Gastroesophageal sphincter (tissue), 4 donors: ENCODE data around the gene CPB2. TPM values are rescaled to one million over a fixed set of nuclear protein-coding genes. Genes with fewer than 3 reads are reported as not detected.

Experiments
- ATAC-seq: fragments of 150-250 bp; one replicate; pipeline ENCODE4 v1.9.1; 2016; ENCODE audit warnings: mild to moderate bottlenecking, moderate library complexity
- H3K27ac ChIP-seq, 4 donors: fragments of 200-600 bp; sonication (generic) in 3 of 4; 1 replicate in 3 of 4; 2 replicates in 1 of 4; pipeline ENCODE4 v1.5.1; 2016 to 2019
- H3K27me3 ChIP-seq: fragments of 200-600 bp; sonication (generic); one replicate; pipeline ENCODE4 v1.5.1; 2019
- H3K36me3 ChIP-seq, 2 donors: fragments of 200-600 bp; sonication (generic); one replicate each; pipeline ENCODE4 v1.5.1; 2019; ENCODE audit warnings: control low read depth in 1 of 2
- H3K4me1 ChIP-seq, 3 donors: fragments of 200-600 bp; sonication (generic); 1 replicate in 2 of 3; 2 replicates in 1 of 3; pipeline ENCODE4 v1.5.1; 2016 to 2019; ENCODE audit warnings: control low read depth in 2 of 3
- H3K4me3 ChIP-seq, 2 donors: fragments of 200-600 bp; sonication (generic); one replicate each; pipeline ENCODE4 v1.5.1; 2019; ENCODE audit warnings: mild to moderate bottlenecking in 1 of 2, moderate library complexity in 1 of 2
- H3K9me3 ChIP-seq, 3 donors: fragments of 200-600 bp; sonication (generic); one replicate each; pipeline ENCODE4 v1.5.1; 2017 to 2019; ENCODE audit warnings: control low read depth in 2 of 3
- EP300 ChIP-seq: sonication (generic); formaldehyde crosslinking; IDR thresholded peaks from one replicate; pipeline ENCODE4 v1.6.1; 2017; ENCODE audit warnings: antibody characterized with exemption, mild to moderate bottlenecking
- POLR2A ChIP-seq, 2 donors: fragments of 450-650 bp; IDR thresholded peaks; one replicate each; pipeline ENCODE4 v1.6.1; 2017; ENCODE audit warnings: antibody characterized with exemption in 2 of 2, mild to moderate bottlenecking in 2 of 2, moderate library complexity in 1 of 2
- POLR2AphosphoS5 ChIP-seq: sonication (generic); formaldehyde crosslinking; IDR thresholded peaks from one replicate; pipeline ENCODE4 v1.6.1; 2017; ENCODE audit warnings: antibody characterized with exemption
- WGBS, 2 donors: methylation state at CpG; one replicate each; pipeline ENCODE4 v1.1.5; 2018; ENCODE audit warnings: low coverage in 1 of 2; 5-methylcytosine and 5-hydroxymethylcytosine counted together
- total RNA-seq, 4 donors: library from RNA; depleted of rRNA; stranded (reverse); fragments of >200 nt; gene quantifications; one replicate each; pipeline ENCODE4 v1.1.0, GENCODE V29; 2016
- TF ChIP-seq, protein P1 (sequence below), 4 experiments: fragments of 200-600 bp in 2 of 4; fragments of 450-650 bp in 2 of 4; sonication (generic) in 1 of 4; IDR thresholded peaks; one replicate each; pipeline ENCODE4 v1.5.1; 2017 to 2019; ENCODE audit warnings: antibody characterized with exemption in 4 of 4, mild to moderate bottlenecking in 2 of 4, moderate library complexity in 2 of 4

Gene CPB2
- total RNA-seq, 4 donors from 2014 or later: not detected

- peaks cover 0 to 11% (median 0%) of the 10 kb centered on the region in 3 donors for H3K4me1 ChIP-seq
- no peaks in the 10 kb centered on the region for H3K9me3 ChIP-seq
- TF ChIP-seq, protein P1, sequence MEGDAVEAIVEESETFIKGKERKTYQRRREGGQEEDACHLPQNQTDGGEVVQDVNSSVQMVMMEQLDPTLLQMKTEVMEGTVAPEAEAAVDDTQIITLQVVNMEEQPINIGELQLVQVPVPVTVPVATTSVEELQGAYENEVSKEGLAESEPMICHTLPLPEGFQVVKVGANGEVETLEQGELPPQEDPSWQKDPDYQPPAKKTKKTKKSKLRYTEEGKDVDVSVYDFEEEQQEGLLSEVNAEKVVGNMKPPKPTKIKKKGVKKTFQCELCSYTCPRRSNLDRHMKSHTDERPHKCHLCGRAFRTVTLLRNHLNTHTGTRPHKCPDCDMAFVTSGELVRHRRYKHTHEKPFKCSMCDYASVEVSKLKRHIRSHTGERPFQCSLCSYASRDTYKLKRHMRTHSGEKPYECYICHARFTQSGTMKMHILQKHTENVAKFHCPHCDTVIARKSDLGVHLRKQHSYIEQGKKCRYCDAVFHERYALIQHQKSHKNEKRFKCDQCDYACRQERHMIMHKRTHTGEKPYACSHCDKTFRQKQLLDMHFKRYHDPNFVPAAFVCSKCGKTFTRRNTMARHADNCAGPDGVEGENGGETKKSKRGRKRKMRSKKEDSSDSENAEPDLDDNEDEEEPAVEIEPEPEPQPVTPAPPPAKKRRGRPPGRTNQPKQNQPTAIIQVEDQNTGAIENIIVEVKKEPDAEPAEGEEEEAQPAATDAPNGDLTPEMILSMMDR (IDR thresholded peaks at IDR 0.05): no peak
- TF ChIP-seq POLR2AphosphoS5 (no peak), EP300 (no peak), POLR2A (IDR thresholded peaks at IDR 0.05) (no peak)
- ATAC-seq: no peak
- no peaks in the 10 kb centered on the region for H3K36me3 ChIP-seq
- no peak overlapping the region for H3K27ac ChIP-seq
- H3K4me3 ChIP-seq: no peak overlapping the region
- no peaks in the 10 kb centered on the region for H3K27me3 ChIP-seq
- 57 to 67% methylated on average over 5 of the region's 5 CpGs for WGBS, 2 donors
Measured at GRCh38 chr13:46057256-46058015, 47.4 kb downstream of the CPB2 start.

DNA sequence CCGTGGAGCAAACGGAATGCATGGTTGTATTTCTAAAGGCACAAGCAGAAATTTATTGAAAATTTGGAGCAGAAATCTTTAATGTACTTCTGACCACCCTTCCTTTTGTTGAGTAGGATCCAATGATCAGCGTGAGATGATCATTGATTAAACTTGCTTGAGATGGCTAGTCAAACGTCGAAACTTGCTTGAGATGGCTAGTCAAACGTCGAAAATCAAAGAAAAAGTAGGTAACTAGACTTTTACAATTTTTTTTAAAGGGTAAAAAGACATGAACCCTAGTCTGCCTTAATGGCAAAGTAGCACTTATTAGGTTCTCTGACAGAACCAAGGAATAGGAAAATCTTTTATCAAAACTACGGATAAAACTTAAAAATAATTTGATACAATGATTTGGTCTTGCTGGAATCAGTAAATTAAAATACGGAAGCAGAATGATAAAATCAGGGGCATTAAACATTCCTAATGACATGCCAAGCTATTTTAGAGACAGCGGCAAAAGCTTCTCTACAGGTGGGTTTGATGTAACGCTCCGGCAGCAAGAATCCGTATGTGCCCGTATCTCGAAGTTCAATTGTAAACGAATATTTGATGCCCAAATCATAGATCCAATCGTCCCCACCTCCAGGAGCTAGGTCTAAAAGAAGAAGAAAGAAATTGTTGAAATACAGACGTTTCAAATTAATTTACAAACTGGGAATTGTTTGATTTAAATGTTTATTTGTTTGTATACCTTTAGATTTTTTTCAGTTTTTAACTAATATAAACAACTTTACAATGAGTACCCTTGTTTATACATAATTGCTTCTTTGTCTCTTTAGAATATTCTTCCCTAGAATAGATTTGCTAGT is 51.4 kb downstream of the CPB2 start:
- peaks cover 5 to 41% (median 8%) of the 10 kb centered on the region in 3 donors for H3K4me1 ChIP-seq
- TF ChIP-seq POLR2AphosphoS5 (no peak), EP300 (no peak)
- TF ChIP-seq, protein P1 (IDR thresholded peaks at IDR 0.05): no peak
- no peaks in the 10 kb centered on the region for H3K36me3 ChIP-seq
- H3K27me3 ChIP-seq: no peaks in the 10 kb centered on the region
- no peak for ATAC-seq
- H3K9me3 ChIP-seq: no peaks in the 10 kb centered on the region
- H3K4me3 ChIP-seq: peak overlapping the region; percentile 67 to 87
- WGBS, 2 donors: 10 to 22% methylated on average over 18 of the region's 18 CpGs
- H3K27ac ChIP-seq: peak overlapping the region in 3 of 4 donors; percentile 92 to 94 (median 93)

DNA sequence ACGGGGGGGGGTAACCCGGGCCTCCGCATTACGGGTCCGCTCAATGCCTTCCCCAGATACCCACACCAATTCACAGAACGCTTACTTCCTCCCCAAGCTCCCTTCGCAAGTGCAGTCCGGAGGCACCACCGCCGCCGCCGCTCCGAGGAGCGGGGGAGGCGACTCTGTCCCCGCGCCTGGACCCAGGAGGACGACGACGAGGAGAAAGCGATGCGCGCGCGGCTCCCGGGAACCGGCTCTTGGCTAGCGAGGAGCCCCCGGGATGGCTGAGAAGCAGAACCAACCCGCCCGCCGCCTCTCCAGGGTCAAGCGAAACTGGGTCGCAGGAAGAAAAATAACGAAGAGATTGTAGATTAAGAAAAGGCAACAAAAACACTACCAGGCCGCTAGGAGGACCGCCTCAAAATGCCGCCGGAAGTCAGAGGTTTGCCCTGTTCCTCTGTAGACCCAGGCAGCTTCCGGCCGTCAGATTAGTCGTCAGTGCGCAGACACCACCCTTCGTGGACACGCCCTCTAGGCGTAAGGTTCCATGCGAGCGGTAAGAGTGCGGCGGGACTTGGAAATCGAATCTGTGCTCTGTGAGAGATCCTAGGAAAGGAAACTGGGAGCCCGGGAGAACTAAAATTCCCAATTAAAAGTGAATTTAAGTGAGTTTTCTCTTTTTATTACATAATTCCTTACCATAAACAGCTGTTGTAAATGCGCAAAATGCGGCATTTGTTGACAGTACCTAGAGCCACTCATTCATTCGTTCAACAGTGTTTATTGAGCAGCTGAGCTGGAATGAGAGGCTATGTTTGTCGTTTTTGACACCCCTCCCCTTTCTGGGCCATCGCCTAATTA is 52.3 kb downstream of the CPB2 start, which contains the start of gene ZC3H13:
Gene ZC3H13, minus strand, starts transcription at position 428 of the 843 bp plus-strand sequence. CDS start 7,239 bp downstream, outside the sequence.
- no peaks in the 10 kb centered on the region for H3K9me3 ChIP-seq
- H3K36me3 ChIP-seq: no peaks in the 10 kb centered on the region
- peak within 1 kb of the TSS; percentile 71 to 94 (median 92) for H3K27ac ChIP-seq
- H3K27me3 ChIP-seq: no peaks in the 10 kb centered on the region
- peaks cover 5 to 41% (median 8%) of the 10 kb centered on the region in 3 donors for H3K4me1 ChIP-seq
- ATAC-seq: peak; percentile 100
- WGBS, 2 donors: 1% methylated on average over 24 to 26 of the region's 57 CpGs
- peak within 1 kb of the TSS; percentile 67 to 87 for H3K4me3 ChIP-seq
- TF ChIP-seq EP300 (no peak), POLR2A (IDR thresholded peaks at IDR 0.05) (peak in 1 of 2 donors; percentile 45), POLR2AphosphoS5 (peak; percentile 65)
- TF ChIP-seq, protein P1 (IDR thresholded peaks at IDR 0.05): peak in 3 of 4 experiments; percentile 55 to 58 (median 58)

DNA sequence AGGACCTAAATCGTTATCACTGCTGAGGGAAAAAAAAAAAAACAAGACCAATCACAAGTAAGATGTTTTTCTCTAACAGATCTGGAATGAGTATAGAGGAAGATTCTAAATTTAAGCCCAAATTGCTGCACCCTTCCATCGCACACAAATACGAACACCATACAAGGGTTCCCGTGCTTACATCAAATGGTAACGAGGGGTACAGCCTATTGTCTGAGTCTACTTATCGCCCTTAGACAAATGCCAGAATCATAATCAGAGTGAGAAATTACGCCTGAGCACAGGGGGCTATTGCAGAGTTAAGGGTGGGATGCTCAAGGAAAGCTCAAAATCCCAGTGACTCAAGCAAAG is 52.9 kb downstream of the CPB2 start:
- Histone ChIP-seq H3K4me1 (peaks cover 5 to 41% (median 8%) of the 10 kb centered on the region in 3 donors), H3K36me3 (no peaks in the 10 kb centered on the region), H3K4me3 (peak overlapping the region; percentile 67 to 87), H3K27me3 (no peaks in the 10 kb centered on the region), H3K27ac (peak overlapping the region; percentile 71 to 94 (median 92)), H3K9me3 (no peaks in the 10 kb centered on the region)
- 0 to 2% methylated on average over 6 to 7 of the region's 7 CpGs for WGBS, 2 donors
- ATAC-seq: peak; percentile 7
- TF ChIP-seq POLR2A (IDR thresholded peaks at IDR 0.05) (no peak), POLR2AphosphoS5 (no peak), EP300 (no peak)
- TF ChIP-seq, protein P1 (IDR thresholded peaks at IDR 0.05): no peak
